ENCODE results near the gene UBASH3B.

The UBASH3B gene

GRCh38 chr11:122676638-122677037, 21.1 kb downstream of the UBASH3B start:
- peaks cover 29% of the 10 kb centered on the region for H3K4me1 Mint-ChIP-seq (ENCODE audit: low read depth)
- intact Hi-C loops (cut with micrococcal nuclease): no loop called here

GRCh38 chr11:122677256-122677655, 21.7 kb downstream of the UBASH3B start:
- Mint-ChIP-seq H3K4me3 (no peak overlapping the region), H3K27ac (no peak overlapping the region), H3K36me3 (ENCODE audit: low read depth) (peaks cover 10% of the 10 kb centered on the region), H3K27me3 (no peaks in the 10 kb centered on the region), H3K9me3 (no peaks in the 10 kb centered on the region), H3K4me1 (ENCODE audit: low read depth) (peaks cover 35% of the 10 kb centered on the region)
- intact Hi-C loops (cut with micrococcal nuclease): no loop called here

More at GRCh38 chr11:122676638-122677037, 21.1 kb downstream of the UBASH3B start:
- H3K4me3 Mint-ChIP-seq: no peak overlapping the region
- no peaks in the 10 kb centered on the region for H3K27me3 Mint-ChIP-seq
- no peaks in the 10 kb centered on the region for H3K9me3 Mint-ChIP-seq
- peaks cover 16% of the 10 kb centered on the region for H3K36me3 Mint-ChIP-seq (ENCODE audit: low read depth)
- H3K27ac Mint-ChIP-seq: no peak overlapping the region

GRCh38 chr11:122678406-122678805, 22.9 kb downstream of the UBASH3B start:
- Mint-ChIP-seq H3K27ac (no peak overlapping the region), H3K4me3 (no peak overlapping the region), H3K36me3 (ENCODE audit: low read depth) (peaks cover 6% of the 10 kb centered on the region), H3K9me3 (no peaks in the 10 kb centered on the region), H3K4me1 (ENCODE audit: low read depth) (peaks cover 27% of the 10 kb centered on the region), H3K27me3 (no peaks in the 10 kb centered on the region)
- intact Hi-C loops (cut with micrococcal nuclease): no loop called here

- H3K27ac Mint-ChIP-seq: no peak overlapping the region
- peaks cover 6% of the 10 kb centered on the region for H3K36me3 Mint-ChIP-seq (ENCODE audit: low read depth)
- H3K9me3 Mint-ChIP-seq: no peaks in the 10 kb centered on the region
- H3K4me1 Mint-ChIP-seq (ENCODE audit: low read depth): peaks cover 29% of the 10 kb centered on the region
- H3K4me3 Mint-ChIP-seq: no peak overlapping the region
- intact Hi-C loops (cut with micrococcal nuclease): no loop called here
- no peaks in the 10 kb centered on the region for H3K27me3 Mint-ChIP-seq
Observed at GRCh38 chr11:122679466-122679865, 23.9 kb downstream of the UBASH3B start.

GRCh38 chr11:122681070-122681469, 25.5 kb downstream of the UBASH3B start:
- Mint-ChIP-seq H3K9me3 (no peaks in the 10 kb centered on the region), H3K36me3 (ENCODE audit: low read depth) (peaks cover 6% of the 10 kb centered on the region), H3K4me3 (no peak overlapping the region), H3K27me3 (no peaks in the 10 kb centered on the region), H3K4me1 (ENCODE audit: low read depth) (peaks cover 22% of the 10 kb centered on the region), H3K27ac (no peak overlapping the region)
- intact Hi-C loops (cut with micrococcal nuclease): no loop called here

- Mint-ChIP-seq H3K4me3 (no peak overlapping the region), H3K36me3 (ENCODE audit: low read depth) (peaks cover 2% of the 10 kb centered on the region), H3K9me3 (no peaks in the 10 kb centered on the region), H3K27ac (no peak overlapping the region), H3K27me3 (no peaks in the 10 kb centered on the region), H3K4me1 (ENCODE audit: low read depth) (peaks cover 27% of the 10 kb centered on the region)
- intact Hi-C loops (cut with micrococcal nuclease): no loop called here
Observed at GRCh38 chr11:122681735-122682134, 26.2 kb downstream of the UBASH3B start.

- H3K9me3 Mint-ChIP-seq: no peaks in the 10 kb centered on the region
Observed at GRCh38 chr11:122682464-122682863, 26.9 kb downstream of the UBASH3B start.

GRCh38 chr11:122685041-122685440, 29.5 kb downstream of the UBASH3B start:
- H3K27ac Mint-ChIP-seq: no peak overlapping the region
- H3K27me3 Mint-ChIP-seq: no peaks in the 10 kb centered on the region
- no peaks in the 10 kb centered on the region for H3K9me3 Mint-ChIP-seq
- H3K4me3 Mint-ChIP-seq: no peak overlapping the region
- H3K36me3 Mint-ChIP-seq (ENCODE audit: low read depth): no peaks in the 10 kb centered on the region
- intact Hi-C loops (cut with micrococcal nuclease): no loop called here
- peaks cover 46% of the 10 kb centered on the region for H3K4me1 Mint-ChIP-seq (ENCODE audit: low read depth)

More at GRCh38 chr11:122682464-122682863, 26.9 kb downstream of the UBASH3B start:
- intact Hi-C loops (cut with micrococcal nuclease): no loop called here
- Mint-ChIP-seq H3K36me3 (ENCODE audit: low read depth) (no peaks in the 10 kb centered on the region), H3K4me1 (ENCODE audit: low read depth) (peaks cover 31% of the 10 kb centered on the region), H3K4me3 (no peak overlapping the region), H3K27ac (no peak overlapping the region), H3K27me3 (no peaks in the 10 kb centered on the region)

GRCh38 chr11:122686111-122686510, 30.6 kb downstream of the UBASH3B start:
- Mint-ChIP-seq H3K27ac (peak overlapping the region; percentile 13), H3K36me3 (ENCODE audit: low read depth) (no peaks in the 10 kb centered on the region), H3K4me3 (no peak overlapping the region), H3K27me3 (no peaks in the 10 kb centered on the region), H3K4me1 (ENCODE audit: low read depth) (peaks cover 55% of the 10 kb centered on the region), H3K9me3 (no peaks in the 10 kb centered on the region)
- intact Hi-C loops (cut with micrococcal nuclease): no loop called here

GRCh38 chr11:122690384-122690783, 34.9 kb downstream of the UBASH3B start:
- H3K36me3 Mint-ChIP-seq (ENCODE audit: low read depth): peaks cover 11% of the 10 kb centered on the region
- no peaks in the 10 kb centered on the region for H3K9me3 Mint-ChIP-seq
- peaks cover 67% of the 10 kb centered on the region for H3K4me1 Mint-ChIP-seq (ENCODE audit: low read depth)
- H3K27me3 Mint-ChIP-seq: no peaks in the 10 kb centered on the region
- H3K4me3 Mint-ChIP-seq: peak overlapping the region; percentile 42
- H3K27ac Mint-ChIP-seq: peak overlapping the region; percentile 71
- intact Hi-C loops (cut with micrococcal nuclease): no loop called here

GRCh38 chr11:122690801-122691548, 35.5 kb downstream of the UBASH3B start:
- H3K36me3 Mint-ChIP-seq (ENCODE audit: low read depth): peaks cover 15% of the 10 kb centered on the region
- H3K27me3 Mint-ChIP-seq: no peaks in the 10 kb centered on the region
- peaks cover 70% of the 10 kb centered on the region for H3K4me1 Mint-ChIP-seq (ENCODE audit: low read depth)
- peak overlapping the region; percentile 42 for H3K4me3 Mint-ChIP-seq
- H3K27ac Mint-ChIP-seq: peak overlapping the region; percentile 71
- intact Hi-C loops (cut with micrococcal nuclease): no loop called here
- no peaks in the 10 kb centered on the region for H3K9me3 Mint-ChIP-seq

- Mint-ChIP-seq H3K4me1 (ENCODE audit: low read depth) (peaks cover 68% of the 10 kb centered on the region), H3K9me3 (no peaks in the 10 kb centered on the region), H3K36me3 (ENCODE audit: low read depth) (peaks cover 15% of the 10 kb centered on the region), H3K4me3 (no peak overlapping the region), H3K27ac (peak overlapping the region; percentile 71), H3K27me3 (no peaks in the 10 kb centered on the region)
- intact Hi-C loops (cut with micrococcal nuclease): no loop called here
Observed at GRCh38 chr11:122691549-122692150, 36.1 kb downstream of the UBASH3B start.

GRCh38 chr11:122692444-122692843, 36.9 kb downstream of the UBASH3B start:
- no peak overlapping the region for H3K4me3 Mint-ChIP-seq
- intact Hi-C loops (cut with micrococcal nuclease): no loop called here
- no peaks in the 10 kb centered on the region for H3K27me3 Mint-ChIP-seq
- peaks cover 71% of the 10 kb centered on the region for H3K4me1 Mint-ChIP-seq (ENCODE audit: low read depth)
- no peaks in the 10 kb centered on the region for H3K9me3 Mint-ChIP-seq
- peak overlapping the region; percentile 42 for H3K27ac Mint-ChIP-seq
- peaks cover 15% of the 10 kb centered on the region for H3K36me3 Mint-ChIP-seq (ENCODE audit: low read depth)

- Mint-ChIP-seq H3K36me3 (ENCODE audit: low read depth) (peaks cover 23% of the 10 kb centered on the region), H3K27me3 (no peaks in the 10 kb centered on the region), H3K4me3 (no peak overlapping the region), H3K4me1 (ENCODE audit: low read depth) (peaks cover 75% of the 10 kb centered on the region), H3K27ac (no peak overlapping the region), H3K9me3 (no peaks in the 10 kb centered on the region)
- intact Hi-C loops (cut with micrococcal nuclease): loop anchor here (5.0 kb wide), 1 partner anchor 38 kb away; the partner anchor contains the start of gene UBASH3B
Observed at GRCh38 chr11:122695076-122695615, 39.6 kb downstream of the UBASH3B start.
